NCI-H128 (cell line): ENCODE measurements around the gene GPR25.

Experiments used
- DNase-seq: peaks from one replicate; lab custom pipeline; 2025; ENCODE audit not compliant: unreplicated experiment; lab: John Stamatoyannopoulos, UW

Gene GPR25

GRCh38 chr1:200894712-200895442 lies 22.1 kb downstream of the GPR25 start, which contains the start of gene INAVA:
Gene INAVA, plus strand, starts transcription at chr1:200894900. Its CDS starts 3,501 bp downstream, at chr1:200898401.
- DNase-seq, result no peak

- no peak for DNase-seq
Measured at GRCh38 chr1:200895443-200895789, 22.6 kb downstream of the GPR25 start.

GRCh38 chr1:200895801-200896530 lies 23.2 kb downstream of the GPR25 start:
- DNase-seq, result no peak

- no peak for DNase-seq
Measured at GRCh38 chr1:200896531-200897196, 23.9 kb downstream of the GPR25 start.

GRCh38 chr1:200897259-200897658 lies 24.5 kb downstream of the GPR25 start:
- no peak for DNase-seq

- no peak for DNase-seq
Measured at GRCh38 chr1:200899015-200899386, 26.2 kb downstream of the GPR25 start.

- no peak for DNase-seq
Measured at GRCh38 chr1:200899451-200899915, 26.7 kb downstream of the GPR25 start.

- DNase-seq, result no peak
Measured at GRCh38 chr1:200899954-200900867, 27.4 kb downstream of the GPR25 start.

- DNase-seq, result no peak
Measured at GRCh38 chr1:200900877-200901276, 28.1 kb downstream of the GPR25 start.

GRCh38 chr1:200901350-200901749 lies 28.6 kb downstream of the GPR25 start:
- no peak for DNase-seq

- no peak for DNase-seq
Measured at GRCh38 chr1:200901796-200902444, 29.1 kb downstream of the GPR25 start.

GRCh38 chr1:200903793-200904192 lies 31.0 kb downstream of the GPR25 start:
- no peak for DNase-seq

- no peak for DNase-seq
Measured at GRCh38 chr1:200904772-200905171, 32.0 kb downstream of the GPR25 start.

GRCh38 chr1:200905411-200906052 lies 32.8 kb downstream of the GPR25 start:
- DNase-seq, result no peak

GRCh38 chr1:200906491-200906890 lies 33.7 kb downstream of the GPR25 start:
- no peak for DNase-seq

GRCh38 chr1:200907611-200908097 lies 34.9 kb downstream of the GPR25 start:
- DNase-seq, result no peak

- DNase-seq, result no peak
Measured at GRCh38 chr1:200908191-200908868, 35.5 kb downstream of the GPR25 start.

- no peak for DNase-seq
Measured at GRCh38 chr1:200909071-200909470, 36.3 kb downstream of the GPR25 start.

GRCh38 chr1:200909757-200910239 lies 37.0 kb downstream of the GPR25 start:
- DNase-seq, result no peak
